Measurements from ENCODE around the gene GLOD5.

DNA sequence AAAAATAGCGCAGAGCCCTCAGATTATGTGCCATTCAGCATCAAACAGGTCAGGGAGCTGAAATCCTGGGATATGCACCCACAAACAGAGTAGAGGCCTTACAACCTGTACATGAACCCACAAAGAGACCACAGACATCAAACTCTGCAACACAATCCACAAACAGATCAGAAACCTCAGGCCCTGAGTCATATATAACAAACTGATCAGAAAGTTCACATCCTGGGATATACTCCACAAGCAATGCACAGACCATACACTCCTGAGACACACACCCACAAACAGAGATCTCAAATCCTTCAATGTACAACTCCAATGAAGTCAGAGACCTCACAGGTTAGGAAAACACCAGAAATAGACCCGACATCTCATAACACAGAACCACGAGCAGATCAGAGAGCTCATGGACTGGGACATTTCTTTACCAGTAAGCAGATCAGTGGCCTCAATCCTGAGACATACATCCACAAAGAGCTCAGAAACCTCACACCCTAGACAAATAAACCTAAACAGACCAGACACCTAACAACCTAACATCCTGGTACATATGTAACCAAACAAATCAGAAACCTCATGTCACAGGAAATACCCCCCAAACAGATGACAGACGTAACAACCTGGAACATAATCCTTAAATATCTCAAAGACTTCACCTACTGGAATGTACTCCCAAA, 40.8 kb upstream of the GLOD5 start:
- TF ChIP-seq ZFP3 (CRISPR knock-in tag; IDR thresholded peaks at IDR 0.05) (no peak), ZC3H10 (CRISPR knock-in tag; IDR thresholded peaks at IDR 0.05) (no peak), ESRRG (CRISPR knock-in tag; IDR thresholded peaks at IDR 0.05) (no peak), ZNF565 (CRISPR knock-in tag; conservative IDR thresholded peaks at IDR 0.05; ENCODE audit: low read depth) (no peak), TCF4 (CRISPR knock-in tag; IDR thresholded peaks at IDR 0.05; ENCODE audit: borderline replicate concordance) (no peak), RARB (CRISPR knock-in tag; IDR thresholded peaks at IDR 0.05) (no peak)
- TF ChIP-seq, protein P1, sequence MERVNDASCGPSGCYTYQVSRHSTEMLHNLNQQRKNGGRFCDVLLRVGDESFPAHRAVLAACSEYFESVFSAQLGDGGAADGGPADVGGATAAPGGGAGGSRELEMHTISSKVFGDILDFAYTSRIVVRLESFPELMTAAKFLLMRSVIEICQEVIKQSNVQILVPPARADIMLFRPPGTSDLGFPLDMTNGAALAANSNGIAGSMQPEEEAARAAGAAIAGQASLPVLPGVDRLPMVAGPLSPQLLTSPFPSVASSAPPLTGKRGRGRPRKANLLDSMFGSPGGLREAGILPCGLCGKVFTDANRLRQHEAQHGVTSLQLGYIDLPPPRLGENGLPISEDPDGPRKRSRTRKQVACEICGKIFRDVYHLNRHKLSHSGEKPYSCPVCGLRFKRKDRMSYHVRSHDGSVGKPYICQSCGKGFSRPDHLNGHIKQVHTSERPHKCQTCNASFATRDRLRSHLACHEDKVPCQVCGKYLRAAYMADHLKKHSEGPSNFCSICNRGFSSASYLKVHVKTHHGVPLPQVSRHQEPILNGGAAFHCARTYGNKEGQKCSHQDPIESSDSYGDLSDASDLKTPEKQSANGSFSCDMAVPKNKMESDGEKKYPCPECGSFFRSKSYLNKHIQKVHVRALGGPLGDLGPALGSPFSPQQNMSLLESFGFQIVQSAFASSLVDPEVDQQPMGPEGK (CRISPR knock-in tag; IDR thresholded peaks at IDR 0.05; ENCODE audit: borderline replicate concordance): no peak
